Kidney epithelial cell (primary cell): Measurements from ENCODE around the gene CYP3A5. TPM values are rescaled to one million over a fixed set of nuclear protein-coding genes. Genes with fewer than 3 reads are reported as not detected.
A peak's percentile ranks its signal among the peaks of the same experiment; 100 is the strongest.

Experiments
- DNase-seq: peaks from one replicate; pipeline ENCODE4 v3.0.0-alpha.2; 2010; ENCODE audit warnings: low read depth
- H3K27me3 ChIP-seq: 2 replicates; pipeline ENCODE4 v1.6.0; 2011; ENCODE audit warnings: low read length; ENCODE audit not compliant: control insufficient read depth, insufficient read depth
- H3K36me3 ChIP-seq: 2 replicates; pipeline ENCODE4 v1.5.1; 2011; ENCODE audit warnings: low read length; ENCODE audit not compliant: control insufficient read depth, insufficient read depth
- H3K4me3 ChIP-seq: 2 replicates; pipeline ENCODE4 v1.5.1; 2011; ENCODE audit warnings: low read depth, mild to moderate bottlenecking, control low read depth, low read length
- CTCF ChIP-seq: IDR thresholded peaks from 2 replicates; pipeline ENCODE4 v1.5.1; 2011; ENCODE audit warnings: mild to moderate bottlenecking, moderate library complexity, low read length, control low read depth, inconsistent platforms; ENCODE audit not compliant: insufficient read depth, poor library complexity, severe bottlenecking
- total RNA-seq: library from RNA; depleted of rRNA; stranded (reverse); fragments of >200 nt; gene quantifications from 2 replicates; pipeline ENCODE4 v1.2.3, GENCODE V29; 2015

Gene CYP3A5
- total RNA-seq, 1 donor from 2014 or later, result 0.25 TPM

- TF ChIP-seq CTCF, result no peak
- H3K4me3 ChIP-seq, result no peak overlapping the region
- H3K36me3 ChIP-seq, result no peaks in the 10 kb centered on the region
- no peak for DNase-seq
- no peaks in the 10 kb centered on the region for H3K27me3 ChIP-seq
Observed at GRCh38 chr7:99685129-99685758, 5.4 kb upstream of the CYP3A5 start.

DNA sequence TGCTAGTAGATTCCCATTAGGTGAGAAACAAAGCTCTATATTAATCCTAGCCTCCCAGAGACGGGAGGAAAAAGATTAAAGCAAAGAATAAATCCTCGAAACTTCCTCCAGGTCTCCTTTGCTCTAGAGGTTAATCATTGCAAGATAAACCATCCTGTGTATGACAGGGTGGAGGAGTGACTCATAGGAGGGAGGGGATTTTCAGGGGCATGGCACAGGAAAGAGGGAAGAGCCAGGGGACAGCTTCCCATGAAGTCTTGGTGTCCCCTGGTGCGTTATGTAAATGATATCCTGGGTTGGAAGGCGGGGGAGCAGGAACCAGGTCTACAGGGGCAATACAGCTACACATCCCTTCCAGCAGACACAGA is 780 bp downstream of the CYP3A5 start:
- peak; percentile 72 for DNase-seq
- Histone ChIP-seq H3K27me3 (no peaks in the 10 kb centered on the region), H3K36me3 (no peaks in the 10 kb centered on the region), H3K4me3 (no peak overlapping the region)
- no peak for TF ChIP-seq CTCF

DNA sequence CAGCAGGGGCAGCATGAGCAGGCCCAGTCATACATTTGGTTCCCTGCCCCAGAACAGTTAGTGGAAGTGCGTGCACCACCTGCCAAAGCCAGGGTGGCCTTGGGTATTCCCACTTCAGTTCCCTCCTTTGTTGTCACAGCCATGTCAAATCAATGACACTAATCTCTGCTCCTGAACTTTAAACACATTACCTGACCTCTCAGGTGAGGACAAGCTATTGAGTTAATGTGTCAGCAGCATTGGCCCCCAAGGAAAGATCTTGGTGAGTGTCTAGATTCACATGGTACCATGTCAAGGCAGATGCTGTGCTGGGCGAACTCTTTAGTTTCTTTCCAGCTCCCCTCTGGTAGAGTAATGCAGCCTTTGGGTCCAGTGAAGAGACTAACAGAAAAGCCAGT is 2.1 kb downstream of the CYP3A5 start:
- no peaks in the 10 kb centered on the region for H3K36me3 ChIP-seq
- no peaks in the 10 kb centered on the region for H3K27me3 ChIP-seq
- TF ChIP-seq CTCF, result no peak
- no peak for DNase-seq
- no peak overlapping the region for H3K4me3 ChIP-seq

GRCh38 chr7:99677013-99677647 is 2.7 kb downstream of the CYP3A5 start:
- Histone ChIP-seq H3K4me3 (no peak overlapping the region), H3K36me3 (no peaks in the 10 kb centered on the region), H3K27me3 (no peaks in the 10 kb centered on the region)
- no peak for TF ChIP-seq CTCF
- DNase-seq, result no peak

- no peaks in the 10 kb centered on the region for H3K36me3 ChIP-seq
- DNase-seq, result no peak
- no peak overlapping the region for H3K4me3 ChIP-seq
- TF ChIP-seq CTCF, result no peak
- H3K27me3 ChIP-seq, result no peaks in the 10 kb centered on the region
Observed at GRCh38 chr7:99674995-99675742, 4.6 kb downstream of the CYP3A5 start.
